GM19193 (cell line): ENCODE data around the gene ADAMTSL3.

Source experiments
- POLR2A ChIP-seq: IDR thresholded peaks from 4 replicates; pipeline ENCODE4 v1.6.1; 2011; ENCODE audit not compliant: insufficient read depth, insufficient read length; ENCODE audit errors: extremely low read depth

The ADAMTSL3 gene

DNA sequence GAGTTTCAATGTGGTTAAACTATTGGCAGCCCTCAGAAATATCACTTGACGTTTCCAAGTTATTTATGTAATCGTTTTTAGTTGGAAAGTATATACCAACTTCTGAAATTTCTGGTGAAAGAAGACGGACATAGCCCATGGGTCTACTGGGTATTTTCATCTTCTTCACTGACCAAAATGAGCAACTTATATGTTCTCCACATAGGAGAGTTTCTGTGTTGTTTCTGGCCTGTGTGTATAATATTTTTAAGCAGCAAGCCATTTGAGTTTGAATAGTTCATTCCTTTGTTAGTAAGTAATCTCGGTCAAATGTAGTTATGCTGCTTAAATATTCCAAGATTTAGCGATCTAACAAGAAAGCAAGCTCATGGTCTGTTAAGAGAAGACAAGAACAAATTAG is 57.3 kb downstream of the ADAMTSL3 start:
- no peak for TF ChIP-seq POLR2A

DNA sequence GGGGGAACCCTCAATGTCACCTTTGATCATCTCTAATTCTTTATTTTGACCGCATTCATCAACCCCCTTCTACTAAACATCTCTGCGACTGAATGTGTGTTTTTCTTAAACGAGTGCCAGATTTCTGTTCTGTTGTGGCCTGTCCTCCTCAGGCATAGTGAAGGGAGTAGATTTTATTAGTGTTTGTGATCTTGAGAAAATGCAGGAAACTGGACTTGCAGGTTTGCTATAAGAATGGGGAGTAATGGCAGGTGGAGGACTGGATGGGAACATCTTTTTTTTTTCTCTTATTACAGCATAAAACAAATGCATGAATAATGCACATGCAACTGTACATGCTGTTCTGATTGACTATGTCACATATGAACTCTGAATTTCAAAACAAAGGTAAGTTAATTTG is 59.3 kb downstream of the ADAMTSL3 start:
- no peak for TF ChIP-seq POLR2A

DNA sequence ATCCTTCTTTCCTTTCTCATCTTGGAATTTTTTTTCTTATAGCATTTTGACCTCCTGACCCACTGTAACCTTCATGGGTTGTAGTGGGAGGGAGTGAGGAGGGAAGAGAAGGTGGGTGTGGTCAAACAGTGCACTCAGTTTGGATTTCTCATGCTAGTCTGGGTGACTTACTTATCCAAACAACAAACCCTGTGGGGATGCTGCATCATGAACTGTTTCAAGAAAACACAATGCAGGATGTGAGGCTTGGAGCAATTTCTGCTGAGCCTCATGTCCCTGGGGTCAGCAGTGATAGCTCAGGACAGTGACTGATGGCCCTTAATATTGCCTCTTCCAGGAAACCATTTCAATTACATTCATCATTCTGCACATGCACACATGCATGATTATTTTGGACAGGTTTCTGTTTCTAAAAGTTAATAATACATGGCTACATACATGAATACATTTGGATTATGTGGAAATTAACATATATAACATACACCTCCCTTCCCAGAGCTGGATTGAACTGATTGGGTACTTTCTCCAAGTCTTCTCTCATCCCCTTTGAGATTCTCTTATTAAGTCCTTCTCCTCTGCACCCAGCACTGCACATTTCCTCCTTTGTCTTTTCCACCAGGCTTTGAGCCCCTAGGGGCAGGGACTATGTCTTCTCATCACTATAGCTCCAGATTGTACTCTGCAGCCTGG is 61.2 kb downstream of the ADAMTSL3 start:
- TF ChIP-seq POLR2A: no peak

DNA sequence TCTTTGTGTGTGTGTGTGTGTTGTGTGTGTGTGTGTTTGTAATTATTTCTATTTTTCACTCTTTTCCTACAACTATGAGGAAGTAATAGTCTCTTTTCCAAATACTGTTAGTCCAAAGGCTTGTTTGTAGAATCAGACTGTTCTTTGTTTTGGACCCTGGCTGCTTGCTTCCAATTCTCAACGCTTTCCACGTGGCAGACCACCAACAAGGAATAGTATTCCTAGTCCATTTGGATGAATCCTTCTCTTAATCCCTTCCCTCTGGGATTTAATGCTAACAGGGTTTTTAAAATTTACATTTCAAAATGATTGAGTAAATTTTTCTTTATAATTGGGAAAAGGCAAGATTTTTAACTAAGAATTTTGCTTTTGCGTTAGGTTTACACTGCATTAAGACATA is 62.7 kb downstream of the ADAMTSL3 start:
- TF ChIP-seq POLR2A: no peak

DNA sequence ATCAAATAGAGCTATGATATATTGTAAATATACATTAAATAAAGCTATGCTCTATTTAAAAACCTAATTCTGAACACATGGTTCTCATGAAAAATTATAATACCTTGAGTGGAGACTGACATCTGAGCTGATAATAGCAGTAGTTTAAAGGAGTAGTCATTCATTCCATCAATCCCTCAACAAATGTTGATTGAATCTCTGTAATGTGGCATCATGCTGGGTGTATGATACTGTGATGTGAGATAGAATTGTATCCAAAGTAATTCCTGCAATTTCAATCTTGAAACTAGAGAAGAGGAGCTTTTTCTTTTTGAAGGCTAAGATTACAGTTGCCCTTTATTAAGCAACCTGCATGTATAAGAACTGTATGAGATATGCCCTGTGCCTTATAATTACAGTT is 63.1 kb downstream of the ADAMTSL3 start:
- no peak for TF ChIP-seq POLR2A

DNA sequence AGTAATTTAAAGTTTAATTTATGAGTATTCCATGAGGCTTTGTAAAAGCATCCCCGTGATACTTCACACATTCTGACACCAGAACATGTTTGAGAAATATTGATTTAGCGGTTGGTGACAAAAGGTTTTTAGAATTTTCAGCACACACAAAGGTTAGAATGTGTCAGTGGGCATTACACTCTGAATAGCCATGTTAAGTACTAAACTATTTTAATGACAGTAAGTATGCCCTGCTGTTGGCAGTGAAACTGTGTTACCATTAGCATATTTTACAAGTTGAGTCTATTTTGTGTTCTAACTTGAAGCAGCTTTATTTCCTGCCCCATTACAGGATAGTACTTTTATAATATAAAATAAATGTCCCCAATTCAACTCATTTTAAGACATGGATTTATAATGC is 66.5 kb downstream of the ADAMTSL3 start:
- TF ChIP-seq POLR2A: no peak

DNA sequence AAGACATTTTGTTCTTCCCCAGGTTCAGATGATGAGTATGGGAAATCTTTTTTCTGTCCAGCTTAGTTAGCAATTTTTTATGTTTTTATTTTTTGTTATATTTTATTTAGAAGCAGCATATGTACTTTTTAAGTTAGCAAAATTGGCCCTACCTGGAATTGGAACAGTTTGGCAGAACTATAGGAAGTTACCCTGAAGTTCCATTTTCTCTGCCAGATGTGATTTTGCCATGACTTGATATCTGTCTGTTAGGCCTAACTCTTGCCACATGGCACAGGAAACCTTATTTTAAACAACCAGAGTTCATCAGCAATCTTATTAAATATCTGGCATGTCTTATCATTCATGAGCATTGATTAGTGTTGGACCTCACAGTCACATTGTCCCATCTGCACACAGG is 67.1 kb downstream of the ADAMTSL3 start:
- TF ChIP-seq POLR2A: no peak

DNA sequence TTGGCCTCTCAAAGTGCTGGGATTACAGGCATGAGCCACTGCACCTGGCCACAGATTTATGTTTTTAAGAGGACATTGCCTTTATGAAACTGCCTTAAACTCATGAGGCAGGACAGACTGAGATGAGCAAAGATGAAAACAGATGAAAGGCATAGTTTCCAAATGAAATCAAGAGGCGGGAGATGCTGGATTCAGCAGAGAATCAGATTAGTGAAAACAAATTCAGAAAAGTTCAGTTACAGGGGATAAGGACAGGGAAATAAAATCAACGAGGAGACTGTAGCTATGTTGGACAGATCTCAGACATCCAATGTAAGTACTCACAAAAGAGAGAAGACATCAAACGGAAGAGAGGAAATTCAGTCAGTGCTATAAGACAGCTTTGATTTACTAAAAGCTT is 68.1 kb downstream of the ADAMTSL3 start:
- TF ChIP-seq POLR2A: no peak

DNA sequence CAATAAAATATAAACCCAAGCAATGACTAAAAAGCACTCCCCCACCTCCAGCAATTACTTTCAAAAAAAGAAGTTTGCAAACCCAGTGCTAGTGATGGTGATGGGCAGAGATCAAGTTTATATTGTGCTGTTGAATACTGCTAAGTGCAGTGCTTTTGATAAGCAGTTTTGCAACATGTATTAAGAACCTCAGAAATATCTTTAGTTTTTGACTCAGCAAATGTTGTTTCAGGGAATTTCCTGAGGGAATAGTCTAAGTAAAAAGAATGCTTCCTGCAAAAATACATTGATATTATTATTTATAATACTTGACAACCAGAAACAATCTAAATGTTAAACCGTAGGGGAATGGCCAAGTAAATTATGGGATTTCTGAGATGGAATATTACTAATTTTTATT is 69.3 kb downstream of the ADAMTSL3 start:
- no peak for TF ChIP-seq POLR2A

DNA sequence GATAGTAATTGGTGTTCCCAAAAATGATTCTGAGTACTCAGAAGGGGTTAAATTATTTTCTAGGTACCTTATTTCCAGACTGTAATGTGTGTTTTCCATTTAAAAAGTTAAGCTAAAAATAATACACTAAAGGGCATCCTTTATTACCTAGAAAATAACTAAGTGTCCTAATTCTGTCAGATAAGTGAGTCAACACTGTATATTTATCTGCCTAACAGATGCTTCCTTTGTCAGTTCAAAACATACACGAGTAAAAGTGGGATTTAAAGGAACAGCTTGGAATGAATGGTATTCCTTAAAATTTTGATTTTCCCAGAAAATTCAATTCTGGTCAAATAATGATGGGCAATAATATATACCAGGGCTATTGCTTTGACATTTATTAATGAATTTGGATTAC is 78.3 kb downstream of the ADAMTSL3 start:
- TF ChIP-seq POLR2A: no peak

DNA sequence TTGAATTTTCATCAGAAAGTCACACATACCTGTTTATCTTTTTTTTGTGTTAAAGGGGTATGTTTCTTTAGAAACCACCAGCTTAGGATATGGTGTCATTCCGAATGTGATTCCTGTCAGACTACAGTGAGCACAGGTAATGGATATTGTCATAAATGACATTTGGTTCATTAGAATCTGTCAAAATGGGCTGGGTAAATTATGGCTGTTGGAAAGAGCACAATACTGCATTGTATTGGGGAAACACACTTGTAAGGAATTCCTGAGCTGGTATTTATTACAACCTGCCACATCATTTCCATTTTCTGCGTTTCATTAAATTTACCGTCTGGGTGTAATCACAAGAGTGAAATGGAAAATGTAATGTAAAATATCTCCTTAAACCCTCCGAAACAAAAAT is 78.8 kb downstream of the ADAMTSL3 start:
- TF ChIP-seq POLR2A: no peak

DNA sequence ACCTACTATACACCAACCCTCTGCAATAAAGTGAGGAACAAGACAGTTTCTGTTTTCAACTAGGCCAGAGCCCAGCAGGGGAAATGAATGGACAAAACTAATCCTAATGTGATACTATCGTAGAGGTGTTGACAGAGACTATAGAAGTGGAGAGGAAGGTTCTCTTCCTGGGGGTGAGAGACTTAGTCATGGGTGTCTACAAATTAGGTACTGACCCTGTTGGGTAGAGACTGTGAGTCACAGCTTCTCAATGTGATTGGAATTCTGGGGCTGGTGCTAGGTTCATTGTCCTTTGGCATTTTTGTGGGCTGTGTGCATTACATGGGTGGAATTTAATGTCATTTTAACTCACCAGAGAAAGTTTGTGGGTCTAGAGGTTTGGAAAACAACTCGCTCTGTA is 79.3 kb downstream of the ADAMTSL3 start:
- no peak for TF ChIP-seq POLR2A

DNA sequence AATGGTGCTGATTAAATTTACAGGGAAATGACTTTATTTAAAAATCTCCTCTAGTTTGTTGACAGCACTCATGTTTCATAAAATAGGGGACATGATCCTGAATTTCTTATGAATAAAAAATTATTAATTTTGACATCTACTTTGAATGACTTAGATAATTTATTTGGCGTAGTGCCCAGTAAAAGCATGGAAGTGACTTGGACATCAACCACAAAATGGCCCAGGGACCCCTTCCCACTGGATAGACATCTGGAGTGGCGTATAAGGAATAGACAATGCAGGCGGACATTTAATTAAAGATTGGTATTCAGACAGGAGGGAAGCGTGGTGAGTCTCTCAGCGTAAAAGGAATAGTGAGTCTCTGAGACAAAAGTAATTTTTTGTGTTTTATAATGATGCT is 79.8 kb downstream of the ADAMTSL3 start:
- TF ChIP-seq POLR2A: no peak

DNA sequence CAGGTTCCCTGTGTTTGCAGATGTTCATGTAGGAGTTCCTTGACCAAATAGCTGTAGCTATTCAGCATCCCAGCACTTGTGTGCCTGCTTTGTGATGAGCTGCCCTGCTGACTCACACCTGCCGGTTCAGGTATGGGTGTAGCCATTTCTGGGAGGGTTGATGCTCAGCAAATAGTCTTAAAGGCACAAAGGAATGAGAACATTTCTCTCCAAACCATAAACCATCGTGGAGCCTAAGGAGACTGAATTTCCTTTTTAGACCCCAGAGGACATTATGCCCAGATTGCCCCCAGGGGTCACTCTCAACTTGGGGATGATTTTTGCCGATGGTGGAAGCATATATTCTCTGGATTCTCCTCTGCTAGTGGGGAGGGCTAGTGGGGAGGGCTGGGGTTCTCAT is 80.6 kb downstream of the ADAMTSL3 start:
- TF ChIP-seq POLR2A: no peak

DNA sequence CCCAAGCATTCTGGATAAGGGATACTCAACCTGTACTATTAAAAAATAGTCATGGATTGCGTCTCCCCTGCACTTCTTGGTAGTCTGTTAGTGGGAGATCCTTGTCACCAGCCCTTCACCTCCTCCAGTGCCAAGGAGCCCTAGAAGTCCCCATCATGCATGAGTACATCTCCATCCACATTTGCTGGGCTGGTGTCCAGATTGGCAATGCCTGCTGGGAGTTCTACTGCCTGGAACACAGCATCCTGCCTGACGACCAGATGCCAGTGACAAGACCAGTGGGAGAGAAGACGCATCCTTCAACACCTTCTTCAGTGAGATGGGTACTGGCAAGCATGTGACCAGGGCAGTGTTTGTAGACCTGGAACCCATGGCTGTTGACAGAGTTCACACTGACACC is 85.7 kb downstream of the ADAMTSL3 start:
- no peak for TF ChIP-seq POLR2A

DNA sequence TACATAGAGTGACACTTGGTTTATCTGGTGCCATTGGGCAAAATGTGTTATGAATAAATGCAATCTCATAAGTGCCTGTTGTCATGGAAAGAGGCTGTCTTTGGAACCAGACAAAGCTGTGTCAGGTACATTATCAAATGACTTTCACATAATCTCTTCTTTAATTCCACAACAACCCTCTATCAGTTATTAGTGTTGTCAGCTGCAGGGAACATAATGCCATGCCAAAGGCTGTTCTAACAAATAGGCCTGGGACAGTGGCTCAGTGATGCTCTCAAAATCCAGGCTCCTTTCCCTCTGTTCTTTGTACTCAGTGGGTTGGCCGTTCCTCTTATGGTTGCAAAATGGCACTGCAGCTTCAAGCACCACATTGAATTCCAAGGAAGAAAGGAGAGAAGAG is 91.8 kb downstream of the ADAMTSL3 start:
- TF ChIP-seq POLR2A: no peak

DNA sequence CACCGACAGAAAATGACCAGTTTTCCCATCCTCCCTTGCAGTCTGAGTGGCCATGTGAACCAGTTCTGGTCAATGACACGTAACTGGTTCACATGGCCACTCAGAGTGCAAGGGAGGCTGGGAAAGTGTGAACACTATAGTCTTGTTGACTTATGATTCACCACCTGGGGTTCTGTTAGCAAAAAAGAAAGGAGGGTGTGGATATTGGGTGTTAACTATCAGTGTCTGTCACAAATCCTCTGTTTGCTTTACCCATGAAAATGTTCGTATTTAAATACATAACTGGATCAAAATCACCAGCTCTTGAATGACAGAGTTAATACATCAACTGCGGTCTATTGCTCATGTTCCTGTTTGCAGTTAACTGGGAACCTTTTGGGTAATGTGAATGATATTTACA is 92.3 kb downstream of the ADAMTSL3 start:
- no peak for TF ChIP-seq POLR2A
